K562 (cell line): ENCODE measurements around the gene TDRD9. TPM values are rescaled to one million over a fixed set of nuclear protein-coding genes. Genes with fewer than 3 reads are reported as not detected.

Experiments used
- ETV5 ChIP-seq: sonication (generic); formaldehyde crosslinking; IDR thresholded peaks from 2 replicates; pipeline ENCODE4 v1.4.0; 2020; ENCODE audit warnings: low read depth, mild to moderate bottlenecking, missing genetic modification reagents
- FOXK2 ChIP-seq, 2 experiments: fragments of 450-650 bp; IDR thresholded peaks in 1 of 2; conservative IDR thresholded peaks in 1 of 2; 2 replicates each; pipeline ENCODE4 v1.6.1; 2016; ENCODE audit warnings: low read depth in 2 of 2, mild to moderate bottlenecking in 1 of 2
- HDGF ChIP-seq: fragments of 450-650 bp; IDR thresholded peaks from 2 replicates; pipeline ENCODE4 v1.6.1; 2016
- MAZ ChIP-seq, 2 experiments: fragments of 450-650 bp in 1 of 2; sonication (generic) in 1 of 2; formaldehyde crosslinking; IDR thresholded peaks in 1 of 2; conservative IDR thresholded peaks in 1 of 2; 2 replicates each; pipeline versions ENCODE4 v1.4.0 to v1.5.0; 2020; ENCODE audit warnings: mild to moderate bottlenecking in 1 of 2, missing genetic modification reagents in 1 of 2
- MYC ChIP-seq, 2 experiments: fragments of 250-450 bp in 1 of 2; sonication (Bioruptor Pico) in 1 of 2; IDR thresholded peaks; 2 replicates each; pipeline versions ENCODE4 v1.5.1 to v1.6.1; 2012 to 2021; ENCODE audit warnings: low read depth in 2 of 2, borderline replicate concordance in 1 of 2, improper control_type of control experiment in 1 of 2, low read length in 1 of 2, mild to moderate bottlenecking in 1 of 2, moderate library complexity in 1 of 2
- RAD21 ChIP-seq, 2 experiments: fragments of 250-450 bp in 1 of 2; fragments of 450-650 bp in 1 of 2; sonication (Bioruptor Pico) in 1 of 2; formaldehyde crosslinking in 1 of 2; IDR thresholded peaks in 1 of 2; conservative IDR thresholded peaks in 1 of 2; 2 replicates each; pipeline versions ENCODE4 v1.4.0 to v1.8.0; 2020 to 2022; ENCODE audit warnings: mild to moderate bottlenecking in 2 of 2, moderate library complexity in 1 of 2
- RERE ChIP-seq: sonication (generic); formaldehyde crosslinking; IDR thresholded peaks from 2 replicates; pipeline ENCODE4 v1.8.0; 2023; ENCODE audit warnings: missing genetic modification reagents, mild to moderate bottlenecking, borderline replicate concordance
- ZNF263 ChIP-seq: sonication (generic); formaldehyde crosslinking; IDR thresholded peaks from 2 replicates; pipeline ENCODE4 v1.8.0; 2022; ENCODE audit warnings: mild to moderate bottlenecking, missing genetic modification reagents, borderline replicate concordance
- polyA plus RNA-seq, 8 experiments: library from polyadenylated mRNA; depleted of rRNA in 4 of 8; stranded (reverse) in 5 of 8; unstranded in 3 of 8; fragments of >200 nt; fragmentation: Nextera tagmentation in 2 of 8; fragmentation: Illumina TruSeq in 1 of 8; extraction: Ambion mirVana in 2 of 8; extraction: Trizol in 1 of 8; gene quantifications; 2 replicates each; pipeline versions ENCODE4 v1.2.1 to v1.2.3, GENCODE V29; 2011 to 2014; ENCODE audit warnings: inconsistent platforms in 1 of 8, missing spikeins in 1 of 8
- total RNA-seq, 7 experiments: library from RNA; depleted of rRNA in 6 of 7; stranded (reverse); fragments of >200 nt in 6 of 7; fragmentation: Illumina TruSeq in 2 of 7; extraction: Trizol in 2 of 7; gene quantifications; 2 replicates each; pipeline versions ENCODE4 v1.2.1 to v1.2.3, GENCODE V29; 2011 to 2021; ENCODE audit warnings: low replicate concordance in 1 of 7
- TF ChIP-seq, protein P1 (sequence below): fragments of 450-650 bp; IDR thresholded peaks from 2 replicates; pipeline ENCODE4 v1.6.1; 2016; ENCODE audit warnings: low read depth, mild to moderate bottlenecking, moderate library complexity
- TF ChIP-seq, protein P2 (sequence below): fragments of 150-350 bp; conservative IDR thresholded peaks from 2 replicates; pipeline ENCODE4 v1.6.1; 2014; ENCODE audit warnings: low read length
- TF ChIP-seq, protein P3 (sequence below), 2 experiments: IDR thresholded peaks; 2 replicates each; pipeline ENCODE4 v1.6.1; 2012; ENCODE audit warnings: improper control_type of control experiment in 2 of 2, low read depth in 2 of 2, low read length in 2 of 2, borderline replicate concordance in 1 of 2
- TF ChIP-seq, protein P4 (sequence below): fragments of 250-450 bp; sonication (Bioruptor Pico); IDR thresholded peaks from 2 replicates; pipeline ENCODE4 v1.5.0; 2020; ENCODE audit warnings: mild to moderate bottlenecking

TDRD9 gene
- total and polyA plus RNA-seq, 9 of the 15 experiments (the other 6 are each of a cell fraction or from before 2014, with no cell fraction given) = 0.04 to 0.14 (median 0.04) TPM; not detected in 5

DNA sequence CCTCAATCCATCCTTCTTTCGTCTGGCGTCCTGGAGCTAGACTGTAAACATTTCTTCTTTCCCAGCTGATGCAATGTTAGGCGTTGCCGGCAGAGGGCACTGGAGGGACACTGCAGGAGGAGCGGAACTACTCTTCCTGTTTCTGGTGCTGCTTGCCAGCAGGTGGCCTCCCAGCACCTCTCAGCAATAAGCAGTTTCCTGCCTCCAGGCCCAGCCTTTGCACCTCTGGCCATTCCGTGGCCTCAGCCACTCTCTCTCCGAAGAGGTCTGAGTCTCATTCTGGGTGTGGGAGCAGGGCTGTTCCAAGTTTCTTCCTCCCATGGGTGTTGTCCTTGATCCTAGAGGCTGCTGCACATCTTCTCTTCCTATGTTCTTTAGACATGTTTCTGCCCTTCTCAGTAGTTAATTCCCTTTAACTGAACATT, 149.8 kb downstream of the TDRD9 start (continued):
- TF ChIP-seq RERE (CRISPR knock-in tag) (no peak), RAD21 (CRISPR knock-in tag; conservative IDR thresholded peaks at IDR 0.05 in 1 of 2, IDR thresholded peaks at IDR 0.05 in 1 of 2) (peak; percentile 89 to 97), MAZ (CRISPR knock-in tag; conservative IDR thresholded peaks at IDR 0.05 in 1 of 2, IDR thresholded peaks at IDR 0.05 in 1 of 2) (peak in 1 of 2 experiments; percentile 53; a peak in 1 of 4 replicates), ZNF263 (peak; percentile 29; the same call in 1 of the 2 replicates), HDGF (no peak), ETV5 (CRISPR knock-in tag) (peak; percentile 85), MYC (IDR thresholded peaks at IDR 0.05; ENCODE audit: low read depth, low read length) (peak; percentile 19; the same call in 1 of the 2 replicates), MYC (CRISPR knock-in tag; IDR thresholded peaks at IDR 0.05; ENCODE audit: borderline replicate concordance, low read depth) (no peak), FOXK2 (conservative IDR thresholded peaks at IDR 0.05 in 1 of 2, IDR thresholded peaks at IDR 0.05 in 1 of 2; ENCODE audit: low read depth in 2 of 2) (0 out of 4 replicates have a peak, but pooled peaks have one; percentile 13 to 16)
- TF ChIP-seq, protein P1, sequence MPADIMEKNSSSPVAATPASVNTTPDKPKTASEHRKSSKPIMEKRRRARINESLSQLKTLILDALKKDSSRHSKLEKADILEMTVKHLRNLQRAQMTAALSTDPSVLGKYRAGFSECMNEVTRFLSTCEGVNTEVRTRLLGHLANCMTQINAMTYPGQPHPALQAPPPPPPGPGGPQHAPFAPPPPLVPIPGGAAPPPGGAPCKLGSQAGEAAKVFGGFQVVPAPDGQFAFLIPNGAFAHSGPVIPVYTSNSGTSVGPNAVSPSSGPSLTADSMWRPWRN = no peak
- TF ChIP-seq, protein P2, sequence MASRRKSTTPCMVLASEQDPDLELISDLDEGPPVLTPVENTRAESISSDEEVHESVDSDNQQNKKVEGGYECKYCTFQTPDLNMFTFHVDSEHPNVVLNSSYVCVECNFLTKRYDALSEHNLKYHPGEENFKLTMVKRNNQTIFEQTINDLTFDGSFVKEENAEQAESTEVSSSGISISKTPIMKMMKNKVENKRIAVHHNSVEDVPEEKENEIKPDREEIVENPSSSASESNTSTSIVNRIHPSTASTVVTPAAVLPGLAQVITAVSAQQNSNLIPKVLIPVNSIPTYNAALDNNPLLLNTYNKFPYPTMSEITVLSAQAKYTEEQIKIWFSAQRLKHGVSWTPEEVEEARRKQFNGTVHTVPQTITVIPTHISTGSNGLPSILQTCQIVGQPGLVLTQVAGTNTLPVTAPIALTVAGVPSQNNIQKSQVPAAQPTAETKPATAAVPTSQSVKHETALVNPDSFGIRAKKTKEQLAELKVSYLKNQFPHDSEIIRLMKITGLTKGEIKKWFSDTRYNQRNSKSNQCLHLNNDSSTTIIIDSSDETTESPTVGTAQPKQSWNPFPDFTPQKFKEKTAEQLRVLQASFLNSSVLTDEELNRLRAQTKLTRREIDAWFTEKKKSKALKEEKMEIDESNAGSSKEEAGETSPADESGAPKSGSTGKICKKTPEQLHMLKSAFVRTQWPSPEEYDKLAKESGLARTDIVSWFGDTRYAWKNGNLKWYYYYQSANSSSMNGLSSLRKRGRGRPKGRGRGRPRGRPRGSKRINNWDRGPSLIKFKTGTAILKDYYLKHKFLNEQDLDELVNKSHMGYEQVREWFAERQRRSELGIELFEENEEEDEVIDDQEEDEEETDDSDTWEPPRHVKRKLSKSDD = no peak
- TF ChIP-seq, protein P3, sequence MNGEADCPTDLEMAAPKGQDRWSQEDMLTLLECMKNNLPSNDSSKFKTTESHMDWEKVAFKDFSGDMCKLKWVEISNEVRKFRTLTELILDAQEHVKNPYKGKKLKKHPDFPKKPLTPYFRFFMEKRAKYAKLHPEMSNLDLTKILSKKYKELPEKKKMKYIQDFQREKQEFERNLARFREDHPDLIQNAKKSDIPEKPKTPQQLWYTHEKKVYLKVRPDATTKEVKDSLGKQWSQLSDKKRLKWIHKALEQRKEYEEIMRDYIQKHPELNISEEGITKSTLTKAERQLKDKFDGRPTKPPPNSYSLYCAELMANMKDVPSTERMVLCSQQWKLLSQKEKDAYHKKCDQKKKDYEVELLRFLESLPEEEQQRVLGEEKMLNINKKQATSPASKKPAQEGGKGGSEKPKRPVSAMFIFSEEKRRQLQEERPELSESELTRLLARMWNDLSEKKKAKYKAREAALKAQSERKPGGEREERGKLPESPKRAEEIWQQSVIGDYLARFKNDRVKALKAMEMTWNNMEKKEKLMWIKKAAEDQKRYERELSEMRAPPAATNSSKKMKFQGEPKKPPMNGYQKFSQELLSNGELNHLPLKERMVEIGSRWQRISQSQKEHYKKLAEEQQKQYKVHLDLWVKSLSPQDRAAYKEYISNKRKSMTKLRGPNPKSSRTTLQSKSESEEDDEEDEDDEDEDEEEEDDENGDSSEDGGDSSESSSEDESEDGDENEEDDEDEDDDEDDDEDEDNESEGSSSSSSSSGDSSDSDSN (IDR thresholded peaks at IDR 0.05; ENCODE audit: borderline replicate concordance in 1 of 2, low read depth in 2 of 2, low read length in 2 of 2) = no peak
- TF ChIP-seq, protein P4, sequence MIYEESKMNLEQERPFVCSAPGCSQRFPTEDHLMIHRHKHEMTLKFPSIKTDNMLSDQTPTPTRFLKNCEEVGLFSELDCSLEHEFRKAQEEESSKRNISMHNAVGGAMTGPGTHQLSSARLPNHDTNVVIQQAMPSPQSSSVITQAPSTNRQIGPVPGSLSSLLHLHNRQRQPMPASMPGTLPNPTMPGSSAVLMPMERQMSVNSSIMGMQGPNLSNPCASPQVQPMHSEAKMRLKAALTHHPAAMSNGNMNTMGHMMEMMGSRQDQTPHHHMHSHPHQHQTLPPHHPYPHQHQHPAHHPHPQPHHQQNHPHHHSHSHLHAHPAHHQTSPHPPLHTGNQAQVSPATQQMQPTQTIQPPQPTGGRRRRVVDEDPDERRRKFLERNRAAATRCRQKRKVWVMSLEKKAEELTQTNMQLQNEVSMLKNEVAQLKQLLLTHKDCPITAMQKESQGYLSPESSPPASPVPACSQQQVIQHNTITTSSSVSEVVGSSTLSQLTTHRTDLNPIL (CRISPR knock-in tag) = no peak
